Measurements from ENCODE around the gene ARHGAP6. TPM values are rescaled to one million over a fixed set of nuclear protein-coding genes. Genes with fewer than 3 reads are reported as not detected.

Gene ARHGAP6
- total and polyA plus RNA-seq, 9 of the 15 experiments (the other 6 are each of a cell fraction or from before 2014, with no cell fraction given), result 12.5 to 63.6 (median 41.8) TPM

DNA sequence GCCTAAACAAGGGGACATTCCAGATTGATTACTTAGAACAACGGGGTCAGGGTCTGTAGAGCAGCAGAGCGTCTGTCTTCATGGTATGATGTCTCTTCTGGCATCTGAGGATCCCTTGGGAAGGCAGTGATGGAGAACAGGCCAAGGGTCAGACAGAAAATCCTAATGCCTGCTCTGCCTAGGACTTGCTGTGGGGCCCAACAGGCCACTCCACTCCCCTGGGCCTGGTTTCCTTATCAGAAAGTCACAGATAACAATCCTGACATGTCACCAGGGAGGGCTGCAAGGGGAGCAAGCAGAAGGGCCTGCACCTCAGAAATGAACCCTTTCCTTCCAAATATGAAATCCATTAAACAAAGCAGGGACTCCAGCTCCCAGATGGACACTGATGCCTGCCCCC is 21.4 kb upstream of the ARHGAP6 start:
- in situ Hi-C loops (cut with MboI), result no loop called here
- ATAC-seq (no peak), DNase-seq (ENCODE audit: extremely low read depth in 1 of 4, low spot score in 3 of 4) (no peak), FAIRE-seq (no peak)
- no peaks in the 10 kb centered on the region for H4K20me1 ChIP-seq (replicated peaks; ENCODE audit: control insufficient read depth, insufficient read depth, low read length)
- WGBS (ENCODE audit: insufficient coverage, low coverage, missing lambda C conversion rate), result 0% methylated on average over 2 of the region's 2 CpGs
- no peak overlapping the region for H3K4me2 ChIP-seq (ENCODE audit: insufficient read depth, low read length)
- no peak overlapping the region for H2AFZ ChIP-seq (ENCODE audit: low read depth, low read length)
- TF ChIP-seq, protein P1, sequence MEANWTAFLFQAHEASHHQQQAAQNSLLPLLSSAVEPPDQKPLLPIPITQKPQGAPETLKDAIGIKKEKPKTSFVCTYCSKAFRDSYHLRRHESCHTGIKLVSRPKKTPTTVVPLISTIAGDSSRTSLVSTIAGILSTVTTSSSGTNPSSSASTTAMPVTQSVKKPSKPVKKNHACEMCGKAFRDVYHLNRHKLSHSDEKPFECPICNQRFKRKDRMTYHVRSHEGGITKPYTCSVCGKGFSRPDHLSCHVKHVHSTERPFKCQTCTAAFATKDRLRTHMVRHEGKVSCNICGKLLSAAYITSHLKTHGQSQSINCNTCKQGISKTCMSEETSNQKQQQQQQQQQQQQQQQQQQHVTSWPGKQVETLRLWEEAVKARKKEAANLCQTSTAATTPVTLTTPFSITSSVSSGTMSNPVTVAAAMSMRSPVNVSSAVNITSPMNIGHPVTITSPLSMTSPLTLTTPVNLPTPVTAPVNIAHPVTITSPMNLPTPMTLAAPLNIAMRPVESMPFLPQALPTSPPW (CRISPR knock-in tag; IDR thresholded peaks at IDR 0.05), result peak; percentile 19; the same call in 1 of the 2 replicates
- TF ChIP-seq RB1 (IDR thresholded peaks at IDR 0.05; ENCODE audit: low read depth), result no peak
- no peak overlapping the region for H3K9ac ChIP-seq (ENCODE audit: insufficient read depth in 1 of 2, low read depth in 2 of 2, low read length in 2 of 2)
- POLR2A ChIA-PET, result no interaction called here
- no peaks in the 10 kb centered on the region for H3K4me1 ChIP-seq (replicated peaks in 1 of 2; ENCODE audit: control insufficient read depth in 2 of 2, insufficient read depth in 2 of 2, low read length in 2 of 2)
- H3K27me3 ChIP-seq (ENCODE audit: control insufficient read depth in 2 of 2, insufficient read depth in 2 of 2, low read length in 2 of 2), result no peaks in the 10 kb centered on the region
- no peaks in the 10 kb centered on the region for H3K9me3 ChIP-seq (replicated peaks; ENCODE audit: control insufficient read depth, insufficient read depth, low read depth, low read length)
- CTCF ChIA-PET (ENCODE audit: low intra/inter-chr PET ratio), result no interaction called here
- H3K27ac ChIP-seq (ENCODE audit: extremely low read depth, low read depth, low read length), result no peak overlapping the region
- no peaks in the 10 kb centered on the region for H3K36me3 ChIP-seq (ENCODE audit: control insufficient read depth, insufficient read depth, low read length)
- no peak overlapping the region for H3K4me3 ChIP-seq
- intact Hi-C loops (cut with micrococcal nuclease), result no loop called here
- no TSS peak for BruUV-seq (replicated peaks)
- H3K79me2 ChIP-seq (ENCODE audit: control insufficient read depth, insufficient read depth, low read length), result no peaks in the 10 kb centered on the region
- H3K9me1 ChIP-seq (ENCODE audit: control insufficient read depth, insufficient read depth, low read length), result no peaks in the 10 kb centered on the region

DNA sequence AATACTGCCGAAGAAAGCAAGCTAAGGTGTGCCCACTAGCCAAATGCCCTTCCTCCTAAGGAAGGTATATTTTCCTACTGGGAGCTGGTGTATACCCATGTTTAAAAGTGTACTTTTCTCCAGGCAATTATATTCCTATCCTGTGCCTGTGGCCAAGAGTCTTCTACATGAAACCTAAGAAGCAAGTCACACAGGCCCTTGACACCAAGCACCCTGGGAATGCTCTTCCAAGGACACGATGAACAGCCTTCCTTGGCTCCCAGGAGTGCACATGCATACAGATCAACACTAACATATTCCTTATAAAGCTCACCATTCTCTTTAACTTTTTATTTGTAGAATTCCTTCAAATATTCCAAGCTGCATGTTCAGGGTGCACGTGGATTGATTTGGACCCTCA is 17.3 kb upstream of the ARHGAP6 start:
- no peaks in the 10 kb centered on the region for H3K9me1 ChIP-seq (ENCODE audit: control insufficient read depth, insufficient read depth, low read length)
- H4K20me1 ChIP-seq (replicated peaks; ENCODE audit: control insufficient read depth, insufficient read depth, low read length), result no peaks in the 10 kb centered on the region
- ATAC-seq (no peak), DNase-seq (ENCODE audit: extremely low read depth in 1 of 4, low spot score in 3 of 4) (no peak), FAIRE-seq (no peak)
- no peaks in the 10 kb centered on the region for H3K9me3 ChIP-seq (replicated peaks; ENCODE audit: control insufficient read depth, insufficient read depth, low read depth, low read length)
- BruUV-seq (replicated peaks), result no TSS peak
- ChIA-PET POLR2A (no interaction called here), CTCF (ENCODE audit: low intra/inter-chr PET ratio) (no interaction called here)
- H3K9ac ChIP-seq (ENCODE audit: insufficient read depth in 1 of 2, low read depth in 2 of 2, low read length in 2 of 2), result no peak overlapping the region
- in situ Hi-C loops (cut with MboI), result no loop called here
- H3K27ac ChIP-seq (ENCODE audit: extremely low read depth, low read depth, low read length), result no peak overlapping the region
- H3K79me2 ChIP-seq (ENCODE audit: control insufficient read depth, insufficient read depth, low read length), result no peaks in the 10 kb centered on the region
- H3K4me2 ChIP-seq (ENCODE audit: insufficient read depth, low read length), result no peak overlapping the region
- H3K27me3 ChIP-seq (ENCODE audit: control insufficient read depth in 2 of 2, insufficient read depth in 2 of 2, low read length in 2 of 2), result no peaks in the 10 kb centered on the region
- 6% methylated on average over 3 of the region's 3 CpGs for WGBS (ENCODE audit: insufficient coverage, low coverage, missing lambda C conversion rate)
- H2AFZ ChIP-seq (ENCODE audit: low read depth, low read length), result no peak overlapping the region
- intact Hi-C loops (cut with micrococcal nuclease), result no loop called here
- H3K4me3 ChIP-seq, result no peak overlapping the region
- no peaks in the 10 kb centered on the region for H3K36me3 ChIP-seq (ENCODE audit: control insufficient read depth, insufficient read depth, low read length)
- no peaks in the 10 kb centered on the region for H3K4me1 ChIP-seq (replicated peaks in 1 of 2; ENCODE audit: control insufficient read depth in 2 of 2, insufficient read depth in 2 of 2, low read length in 2 of 2)
- TF ChIP-seq XRCC5 (IDR thresholded peaks at IDR 0.05; ENCODE audit: low read depth, low read length) (no peak), TARDBP (IDR thresholded peaks at IDR 0.05) (no peak), ZNF324 (CRISPR knock-in tag; IDR thresholded peaks at IDR 0.05) (no peak), ETV1 (tag; conservative IDR thresholded peaks at IDR 0.05; ENCODE audit: low read depth) (no peak), ZNF76 (CRISPR knock-in tag; IDR thresholded peaks at IDR 0.05; ENCODE audit: borderline replicate concordance) (no peak), ZFP1 (CRISPR knock-in tag; IDR thresholded peaks at IDR 0.05) (no peak), FOXA1 (IDR thresholded peaks at IDR 0.05; ENCODE audit: borderline replicate concordance) (no peak), PCBP2 (IDR thresholded peaks at IDR 0.05; ENCODE audit: low read depth, low read length, poor library complexity, severe bottlenecking) (no peak), ZNF75A (CRISPR knock-in tag; IDR thresholded peaks at IDR 0.05) (no peak), PTTG1 (tag; IDR thresholded peaks at IDR 0.05; ENCODE audit: low read depth) (no peak)
- TF ChIP-seq, protein P2, sequence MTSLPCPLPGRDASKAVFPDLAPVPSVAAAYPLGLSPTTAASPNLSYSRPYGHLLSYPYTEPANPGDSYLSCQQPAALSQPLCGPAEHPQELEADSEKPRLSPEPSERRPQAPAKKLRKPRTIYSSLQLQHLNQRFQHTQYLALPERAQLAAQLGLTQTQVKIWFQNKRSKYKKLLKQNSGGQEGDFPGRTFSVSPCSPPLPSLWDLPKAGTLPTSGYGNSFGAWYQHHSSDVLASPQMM (CRISPR knock-in tag; IDR thresholded peaks at IDR 0.05), result no peak
- TF ChIP-seq, protein P3, sequence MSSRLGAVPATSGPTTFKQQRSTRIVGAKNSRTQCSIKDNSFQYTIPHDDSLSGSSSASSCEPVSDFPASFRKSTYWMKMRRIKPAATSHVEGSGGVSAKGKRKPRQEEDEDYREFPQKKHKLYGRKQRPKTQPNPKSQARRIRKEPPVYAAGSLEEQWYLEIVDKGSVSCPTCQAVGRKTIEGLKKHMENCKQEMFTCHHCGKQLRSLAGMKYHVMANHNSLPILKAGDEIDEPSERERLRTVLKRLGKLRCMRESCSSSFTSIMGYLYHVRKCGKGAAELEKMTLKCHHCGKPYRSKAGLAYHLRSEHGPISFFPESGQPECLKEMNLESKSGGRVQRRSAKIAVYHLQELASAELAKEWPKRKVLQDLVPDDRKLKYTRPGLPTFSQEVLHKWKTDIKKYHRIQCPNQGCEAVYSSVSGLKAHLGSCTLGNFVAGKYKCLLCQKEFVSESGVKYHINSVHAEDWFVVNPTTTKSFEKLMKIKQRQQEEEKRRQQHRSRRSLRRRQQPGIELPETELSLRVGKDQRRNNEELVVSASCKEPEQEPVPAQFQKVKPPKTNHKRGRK (tag; IDR thresholded peaks at IDR 0.05), result no peak
